ENCODE results near the gene SHC1. TPM values are rescaled to one million over a fixed set of nuclear protein-coding genes. Genes with fewer than 3 reads are reported as not detected.

Gene SHC1
- total RNA-seq, 1 experiment from 2014 or later: 885 TPM

GRCh38 chr1:155015527-155016230, 45.1 kb upstream of the SHC1 start:
- no peak for TF ChIP-seq CTCF (IDR thresholded peaks at IDR 0.05; ENCODE audit: unreplicated experiment)
- ChIA-PET POLR2A (interaction anchor here (0.6 to 14.0 kb wide), 14 partner anchors 7 to 209 kb away, joined by 3 to 312 read pairs (median 12); partner anchors contain the start of genes ADAM15, CKS1B, DCST1 and DCST2), CTCF (interaction anchor here (0.5 to 14.4 kb wide), 14 partner anchors 8 to 152 kb away, joined by 3 to 390 read pairs (median 5); partner anchors contain the start of genes ADAM15, PMVK, PYGO2 and SHC1)
- no peak for DNase-seq (ENCODE audit: unreplicated experiment)
- Mint-ChIP-seq H3K27ac (ENCODE audit: low read depth, unreplicated experiment) (peak overlapping the region; percentile 80), H3K27me3 (ENCODE audit: insufficient read depth, unreplicated experiment) (no peaks in the 10 kb centered on the region), H3K9me3 (ENCODE audit: unreplicated experiment) (no peaks in the 10 kb centered on the region), H3K4me3 (ENCODE audit: unreplicated experiment) (no peak overlapping the region), H3K36me3 (ENCODE audit: insufficient read depth, unreplicated experiment) (peaks cover 88% of the 10 kb centered on the region), H3K4me1 (ENCODE audit: insufficient read depth, unreplicated experiment) (peaks cover 75% of the 10 kb centered on the region)
- no TSS peak for BruUV-seq (replicated peaks)
- intact Hi-C loops (cut with micrococcal nuclease): loop anchor here (2.0 kb wide), 1 partner anchor 23 kb away; no protein-coding TSS in a partner anchor

- peak overlapping the region; percentile 80 for H3K27ac Mint-ChIP-seq (ENCODE audit: low read depth, unreplicated experiment)
- no peak for TF ChIP-seq CTCF (IDR thresholded peaks at IDR 0.05; ENCODE audit: unreplicated experiment)
- POLR2A ChIA-PET: interaction anchor here (0.6 to 14.0 kb wide), 9 partner anchors 8 to 209 kb away, joined by 3 to 312 read pairs (median 27); partner anchors contain the start of genes CKS1B, DCST1, DCST2 and FLAD1
- no peaks in the 10 kb centered on the region for H3K27me3 Mint-ChIP-seq (ENCODE audit: insufficient read depth, unreplicated experiment)
- DNase-seq (ENCODE audit: unreplicated experiment): no peak
- no peak overlapping the region for H3K4me3 Mint-ChIP-seq (ENCODE audit: unreplicated experiment)
- CTCF ChIA-PET: interaction anchor here (0.6 to 14.4 kb wide), 9 partner anchors 9 to 115 kb away, joined by 3 to 390 read pairs (median 7); partner anchors contain the start of genes ADAM15 and PYGO2
- peaks cover 88% of the 10 kb centered on the region for H3K36me3 Mint-ChIP-seq (ENCODE audit: insufficient read depth, unreplicated experiment)
- no TSS peak for BruUV-seq (replicated peaks)
- intact Hi-C loops (cut with micrococcal nuclease): no loop called here
- peaks cover 71% of the 10 kb centered on the region for H3K4me1 Mint-ChIP-seq (ENCODE audit: insufficient read depth, unreplicated experiment)
- no peaks in the 10 kb centered on the region for H3K9me3 Mint-ChIP-seq (ENCODE audit: unreplicated experiment)
These were observed 44.4 kb upstream of the SHC1 start for GRCh38 chr1:155014709-155015508.

GRCh38 chr1:155013632-155014031, 43.1 kb upstream of the SHC1 start:
- no peak for DNase-seq (ENCODE audit: unreplicated experiment)
- BruUV-seq (replicated peaks): no TSS peak
- intact Hi-C loops (cut with micrococcal nuclease): no loop called here
- Mint-ChIP-seq H3K4me1 (ENCODE audit: insufficient read depth, unreplicated experiment) (peaks cover 71% of the 10 kb centered on the region), H3K27ac (ENCODE audit: low read depth, unreplicated experiment) (peak overlapping the region; percentile 86), H3K4me3 (ENCODE audit: unreplicated experiment) (no peak overlapping the region), H3K9me3 (ENCODE audit: unreplicated experiment) (no peaks in the 10 kb centered on the region), H3K27me3 (ENCODE audit: insufficient read depth, unreplicated experiment) (no peaks in the 10 kb centered on the region), H3K36me3 (ENCODE audit: insufficient read depth, unreplicated experiment) (peaks cover 90% of the 10 kb centered on the region)
- ChIA-PET POLR2A (interaction anchor here (0.6 to 14.0 kb wide), 9 partner anchors 9 to 116 kb away, joined by 3 to 312 read pairs (median 4); partner anchors contain the start of genes CKS1B, FLAD1, PMVK and SHC1), CTCF (interaction anchor here (0.5 to 14.4 kb wide), 7 partner anchors 10 to 1398 kb away, joined by 3 to 390 read pairs (median 4); partner anchors contain the start of genes ADAM15 and S100A14)
- TF ChIP-seq CTCF (IDR thresholded peaks at IDR 0.05; ENCODE audit: unreplicated experiment): no peak
